Measurements from ENCODE around the gene ENO2. TPM values are rescaled to one million over a fixed set of nuclear protein-coding genes. Genes with fewer than 3 reads are reported as not detected.

Gene ENO2
- total RNA-seq, 2 donors from 2014 or later = 9.7 to 36.9 TPM

DNA sequence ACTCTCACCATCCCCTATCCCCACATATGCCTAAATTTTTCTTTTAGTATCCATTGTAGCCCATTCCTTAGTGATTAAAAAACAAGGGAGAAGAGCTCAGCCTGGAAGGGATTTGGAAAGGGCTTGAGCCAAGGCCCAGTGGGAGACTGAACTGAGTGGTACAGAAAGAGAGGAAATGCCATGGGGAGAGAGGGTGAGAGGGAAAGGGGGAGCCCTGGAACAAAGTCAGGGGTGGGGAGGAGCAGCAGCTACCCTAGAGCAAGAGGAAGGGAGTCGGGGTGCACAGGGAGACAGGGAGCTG, 10.8 kb downstream of the ENO2 start:
- no peak for TF ChIP-seq CTCF (IDR thresholded peaks at IDR 0.05)
- Histone ChIP-seq H3K4me1 (peaks cover 0 to 51% of the 10 kb centered on the region in 2 donors), H3K4me3 (no peak overlapping the region)

DNA sequence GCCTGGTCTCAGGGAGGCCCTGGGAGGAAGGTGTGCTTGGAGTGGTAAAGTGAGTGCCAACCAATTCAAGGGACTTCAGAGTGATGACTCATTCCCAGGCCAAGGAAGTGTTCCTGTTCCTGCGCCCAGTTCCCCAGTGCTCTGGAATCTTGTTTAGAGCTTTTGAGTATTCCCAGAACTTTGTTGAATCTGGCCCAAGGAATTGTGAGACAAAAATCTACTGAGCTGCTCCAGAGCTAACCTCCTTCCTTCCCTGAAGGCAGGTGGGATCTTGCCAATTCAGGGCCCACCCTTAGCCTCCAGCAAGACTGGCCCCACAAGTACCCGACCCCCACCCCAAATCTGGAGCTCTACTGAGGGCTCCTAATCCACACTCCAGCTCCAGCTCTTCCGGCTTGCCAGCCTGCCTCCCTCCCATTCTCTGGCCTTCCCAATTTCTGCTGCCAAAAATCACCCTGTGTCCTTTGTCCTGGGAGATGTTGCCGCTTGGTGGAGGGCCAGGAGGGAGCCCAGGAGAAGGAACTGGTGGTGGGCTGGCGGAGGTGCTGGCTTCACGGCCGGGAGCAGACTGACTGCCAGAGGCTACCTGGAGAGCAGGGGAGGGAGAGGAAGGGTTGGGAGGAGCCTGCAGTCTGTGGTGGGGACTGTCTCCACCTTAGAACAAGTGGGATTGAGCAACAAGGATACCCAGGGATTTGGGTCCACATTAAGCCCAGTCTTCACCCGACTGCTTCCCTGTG, 11.3 kb downstream of the ENO2 start:
- Histone ChIP-seq H3K27ac (peak overlapping the region; percentile 99), H3K27me3 (no peaks in the 10 kb centered on the region), H3K9me3 (no peaks in the 10 kb centered on the region), H3K4me1 (peaks cover 0 to 56% of the 10 kb centered on the region in 2 donors), H3K36me3 (no peaks in the 10 kb centered on the region), H3K4me3 (peak overlapping the region; percentile 24 to 93)
- peak; percentile 84 for DNase-seq (ENCODE audit: low spot score)
- no peak for TF ChIP-seq CTCF (IDR thresholded peaks at IDR 0.05)

More for the DNA sequence above, 10.8 kb downstream of the ENO2 start:
- Histone ChIP-seq H3K27ac (peak overlapping the region; percentile 99), H3K9me3 (no peaks in the 10 kb centered on the region), H3K27me3 (no peaks in the 10 kb centered on the region), H3K36me3 (no peaks in the 10 kb centered on the region)
- DNase-seq (ENCODE audit: low spot score) = no peak

GRCh38 chr12:6927379-6928021, 13.1 kb downstream of the ENO2 start, which contains the start of gene ATN1:
Gene ATN1, plus strand, starts transcription at chr12:6927959. Its CDS starts 6,043 bp downstream, at chr12:6934002.
- H3K4me1 ChIP-seq = peaks cover 0 to 65% of the 10 kb centered on the region in 2 donors
- peak; percentile 73 for DNase-seq (ENCODE audit: low spot score)

GRCh38 chr12:6928022-6928702, 13.8 kb downstream of the ENO2 start:
- Histone ChIP-seq H3K4me3 (peak overlapping the region; percentile 93 to 95), H3K27me3 (no peaks in the 10 kb centered on the region), H3K4me1 (peaks cover 0 to 69% of the 10 kb centered on the region in 2 donors), H3K9me3 (no peaks in the 10 kb centered on the region), H3K36me3 (no peaks in the 10 kb centered on the region), H3K27ac (peak overlapping the region; percentile 99)
- TF ChIP-seq CTCF (IDR thresholded peaks at IDR 0.05) = no peak
- no peak for DNase-seq (ENCODE audit: low spot score)

More at GRCh38 chr12:6927379-6928021, 13.1 kb downstream of the ENO2 start, which contains the start of gene ATN1:
- H3K36me3 ChIP-seq = no peaks in the 10 kb centered on the region
- TF ChIP-seq CTCF (IDR thresholded peaks at IDR 0.05) = no peak
- no peaks in the 10 kb centered on the region for H3K27me3 ChIP-seq
- no peaks in the 10 kb centered on the region for H3K9me3 ChIP-seq
- peak within 1 kb of the TSS; percentile 99 for H3K27ac ChIP-seq
- peak within 1 kb of the TSS; percentile 93 to 95 for H3K4me3 ChIP-seq

GRCh38 chr12:6928703-6929407, 14.5 kb downstream of the ENO2 start:
- Histone ChIP-seq H3K27me3 (no peaks in the 10 kb centered on the region), H3K27ac (peak overlapping the region; percentile 99), H3K4me3 (peak overlapping the region; percentile 93 to 95), H3K4me1 (peaks cover 0 to 73% of the 10 kb centered on the region in 2 donors), H3K9me3 (no peaks in the 10 kb centered on the region), H3K36me3 (peaks cover 3% of the 10 kb centered on the region)
- no peak for DNase-seq (ENCODE audit: low spot score)
- TF ChIP-seq CTCF (IDR thresholded peaks at IDR 0.05) = no peak

Measured in right atrium auricular region (tissue), 2 donors.